ENCODE measurements around the gene SOST.
A peak's percentile ranks its signal among the peaks of the same experiment; 100 is the strongest.
"Not testable (repeated sequence)": the region's sequence is repeated elsewhere in the genome, so short reads cannot be mapped to it uniquely, and the experiment has no call there.

The SOST gene

GRCh38 chr17:43799047-43799446 is 40.5 kb upstream of the SOST start:
- in situ Hi-C loops (cut with HindIII; ENCODE audit: low sequenced_read_pairs), result no loop called here
- H3K4me3 ChIP-seq (ENCODE audit: low read depth, low read length), result no peak overlapping the region
- TF ChIP-seq, protein P1, sequence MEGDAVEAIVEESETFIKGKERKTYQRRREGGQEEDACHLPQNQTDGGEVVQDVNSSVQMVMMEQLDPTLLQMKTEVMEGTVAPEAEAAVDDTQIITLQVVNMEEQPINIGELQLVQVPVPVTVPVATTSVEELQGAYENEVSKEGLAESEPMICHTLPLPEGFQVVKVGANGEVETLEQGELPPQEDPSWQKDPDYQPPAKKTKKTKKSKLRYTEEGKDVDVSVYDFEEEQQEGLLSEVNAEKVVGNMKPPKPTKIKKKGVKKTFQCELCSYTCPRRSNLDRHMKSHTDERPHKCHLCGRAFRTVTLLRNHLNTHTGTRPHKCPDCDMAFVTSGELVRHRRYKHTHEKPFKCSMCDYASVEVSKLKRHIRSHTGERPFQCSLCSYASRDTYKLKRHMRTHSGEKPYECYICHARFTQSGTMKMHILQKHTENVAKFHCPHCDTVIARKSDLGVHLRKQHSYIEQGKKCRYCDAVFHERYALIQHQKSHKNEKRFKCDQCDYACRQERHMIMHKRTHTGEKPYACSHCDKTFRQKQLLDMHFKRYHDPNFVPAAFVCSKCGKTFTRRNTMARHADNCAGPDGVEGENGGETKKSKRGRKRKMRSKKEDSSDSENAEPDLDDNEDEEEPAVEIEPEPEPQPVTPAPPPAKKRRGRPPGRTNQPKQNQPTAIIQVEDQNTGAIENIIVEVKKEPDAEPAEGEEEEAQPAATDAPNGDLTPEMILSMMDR (IDR thresholded peaks at IDR 0.05; ENCODE audit: low read depth, low read length, missing control alignments), result no peak
- no peak for DNase-seq (ENCODE audit: low read depth)

GRCh38 chr17:43798024-43798423 is 39.4 kb upstream of the SOST start:
- in situ Hi-C loops (cut with HindIII; ENCODE audit: low sequenced_read_pairs); H3K4me3 ChIP-seq (ENCODE audit: low read depth, low read length); DNase-seq (ENCODE audit: low read depth): not testable (repeated sequence)

- H3K4me3 ChIP-seq (ENCODE audit: low read depth, low read length); in situ Hi-C loops (cut with HindIII; ENCODE audit: low sequenced_read_pairs); DNase-seq (ENCODE audit: low read depth): not testable (repeated sequence)
Observed at GRCh38 chr17:43792668-43793067, 34.1 kb upstream of the SOST start.

GRCh38 chr17:43791589-43791988 is 33.0 kb upstream of the SOST start:
- in situ Hi-C loops (cut with HindIII; ENCODE audit: low sequenced_read_pairs), result no loop called here
- no peak overlapping the region for H3K4me3 ChIP-seq (ENCODE audit: low read depth, low read length)
- TF ChIP-seq, protein P1 (IDR thresholded peaks at IDR 0.05; ENCODE audit: low read depth, low read length, missing control alignments), result no peak
- DNase-seq (ENCODE audit: low read depth), result no peak

GRCh38 chr17:43790311-43790940 is 31.8 kb upstream of the SOST start:
- no peak for DNase-seq (ENCODE audit: low read depth)
- TF ChIP-seq, protein P1 (IDR thresholded peaks at IDR 0.05; ENCODE audit: low read depth, low read length, missing control alignments), result peak; percentile 20
- no peak overlapping the region for H3K4me3 ChIP-seq (ENCODE audit: low read depth, low read length)
- in situ Hi-C loops (cut with HindIII; ENCODE audit: low sequenced_read_pairs), result no loop called here

DNA sequence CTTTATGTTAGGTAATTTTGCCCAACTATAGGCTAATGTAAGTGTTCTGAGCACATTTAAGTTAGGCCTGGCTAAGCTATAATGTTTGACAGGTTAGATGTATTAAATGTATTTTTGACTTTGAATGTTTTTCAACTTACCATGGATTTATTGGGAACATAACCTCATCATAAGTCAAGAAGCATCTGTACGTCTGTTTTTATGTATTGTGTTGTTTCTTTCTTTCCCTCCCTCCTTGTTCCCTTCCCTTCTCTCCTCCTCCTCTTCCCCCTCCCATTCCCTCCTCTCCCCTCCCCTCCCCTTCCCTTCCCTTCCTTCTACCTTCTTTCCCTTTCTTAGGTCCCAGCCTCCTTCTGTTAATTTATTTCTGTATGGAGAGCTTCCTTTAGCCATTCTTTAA is 30.9 kb upstream of the SOST start:
- in situ Hi-C loops (cut with HindIII; ENCODE audit: low sequenced_read_pairs), result no loop called here
- no peak overlapping the region for H3K4me3 ChIP-seq (ENCODE audit: low read depth, low read length)
- TF ChIP-seq, protein P1 (IDR thresholded peaks at IDR 0.05; ENCODE audit: low read depth, low read length, missing control alignments), result no peak
- no peak for DNase-seq (ENCODE audit: low read depth)

DNA sequence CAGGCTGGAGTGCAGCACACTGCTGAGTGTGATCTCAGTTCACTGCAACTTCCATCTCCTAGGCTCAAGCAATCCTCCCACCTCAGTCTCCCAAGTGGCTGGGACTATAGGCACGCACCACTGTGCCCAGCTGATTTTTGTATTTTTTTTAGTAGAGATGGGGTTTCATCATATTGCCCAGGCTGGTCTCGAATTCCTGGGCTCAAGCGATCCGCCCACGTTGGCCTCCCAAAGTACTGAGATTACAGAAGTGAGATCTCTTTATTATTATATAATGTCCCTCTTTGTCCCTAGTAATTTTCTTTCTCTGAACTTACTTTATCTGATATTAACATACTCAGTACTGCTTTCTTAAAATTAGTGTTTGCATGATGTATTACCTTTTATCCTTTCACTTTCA is 29.9 kb upstream of the SOST start:
- TF ChIP-seq, protein P1 (IDR thresholded peaks at IDR 0.05; ENCODE audit: low read depth, low read length, missing control alignments), result no peak
- in situ Hi-C loops (cut with HindIII; ENCODE audit: low sequenced_read_pairs), result no loop called here

GRCh38 chr17:43787728-43788127 is 29.1 kb upstream of the SOST start:
- H3K4me3 ChIP-seq (ENCODE audit: low read depth, low read length), result no peak overlapping the region
- in situ Hi-C loops (cut with HindIII; ENCODE audit: low sequenced_read_pairs), result no loop called here

More for the DNA sequence above, 29.9 kb upstream of the SOST start:
- no peak overlapping the region for H3K4me3 ChIP-seq (ENCODE audit: low read depth, low read length)
- DNase-seq (ENCODE audit: low read depth), result no peak

More at GRCh38 chr17:43787728-43788127, 29.1 kb upstream of the SOST start:
- TF ChIP-seq, protein P1 (IDR thresholded peaks at IDR 0.05; ENCODE audit: low read depth, low read length, missing control alignments), result no peak
- no peak for DNase-seq (ENCODE audit: low read depth)

Measured in astrocyte of the cerebellum (primary cell).